Endodermal cell (in vitro differentiated cells): Measurements from ENCODE around the gene CHCHD4. TPM values are rescaled to one million over a fixed set of nuclear protein-coding genes. Genes with fewer than 3 reads are reported as not detected.

Experiments used
- DNase-seq: peaks from one replicate; pipeline ENCODE4 v3.0.0-alpha.2; 2017
- H3K27ac ChIP-seq: 2 replicates; pipeline ENCODE4 v1.5.1; 2013; ENCODE audit warnings: mild to moderate bottlenecking, low read depth, low read length, moderate library complexity
- H3K27me3 ChIP-seq: 2 replicates; pipeline ENCODE4 v1.6.1; 2013; ENCODE audit warnings: mild to moderate bottlenecking, low read length, moderate library complexity; ENCODE audit not compliant: insufficient read depth, control insufficient read depth, poor library complexity, severe bottlenecking
- H3K36me3 ChIP-seq: 2 replicates; pipeline ENCODE4 v1.7.0; 2013; ENCODE audit warnings: mild to moderate bottlenecking, low read length, moderate library complexity; ENCODE audit not compliant: control insufficient read depth, insufficient read depth
- H3K4me1 ChIP-seq: one replicate; pipeline ENCODE4 v1.7.0; 2013; ENCODE audit warnings: low read length; ENCODE audit not compliant: control insufficient read depth, insufficient read depth
- H3K4me3 ChIP-seq: 2 replicates; pipeline ENCODE4 v1.5.1; 2013; ENCODE audit warnings: mild to moderate bottlenecking, low read length, moderate library complexity
- H3K9ac ChIP-seq: 2 replicates; pipeline ENCODE4 v1.6.1; 2013; ENCODE audit warnings: mild to moderate bottlenecking, low read length, moderate library complexity; ENCODE audit not compliant: poor library complexity, severe bottlenecking; ENCODE audit errors: extremely low read depth
- H3K9me3 ChIP-seq: 2 replicates; pipeline ENCODE4 v1.6.1; 2013; ENCODE audit warnings: mild to moderate bottlenecking, low read length, moderate library complexity; ENCODE audit not compliant: control insufficient read depth
- H3K27ac Mint-ChIP-seq: 2 replicates; pipeline ENCODE4 v1.8.0; 2020; ENCODE audit warnings: mixed read lengths
- H3K27me3 Mint-ChIP-seq: 2 replicates; pipeline ENCODE4 v1.8.0; 2021; ENCODE audit warnings: mild to moderate bottlenecking, mixed read lengths; ENCODE audit not compliant: insufficient read depth
- H3K36me3 Mint-ChIP-seq: 2 replicates; pipeline ENCODE4 v1.8.0; 2020; ENCODE audit warnings: low read depth, mixed read lengths
- H3K4me1 Mint-ChIP-seq: 2 replicates; pipeline ENCODE4 v1.8.0; 2020; ENCODE audit warnings: mixed read lengths
- H3K4me3 Mint-ChIP-seq: 2 replicates; pipeline ENCODE4 v1.8.0; 2020; ENCODE audit warnings: mild to moderate bottlenecking, moderate library complexity, mixed read lengths
- H3K9me3 Mint-ChIP-seq: 2 replicates; pipeline ENCODE4 v1.8.0; 2020; ENCODE audit warnings: mild to moderate bottlenecking, mixed read lengths
- CTCF ChIP-seq: fragments of 200-600 bp; sonication (generic); conservative IDR thresholded peaks from 2 replicates; pipeline ENCODE4 v1.5.0; 2021; ENCODE audit warnings: antibody characterized with exemption, mild to moderate bottlenecking
- WGBS, 2 experiments: methylation state at CpG; one replicate each; pipeline versions ENCODE4 v1.1.5 to v1.1.7; 2013; ENCODE audit warnings: missing lambda C conversion rate in 2 of 2, mixed read lengths in 1 of 2; ENCODE audit not compliant: insufficient coverage in 1 of 2, insufficient read length in 1 of 2; 5-methylcytosine and 5-hydroxymethylcytosine counted together
- total RNA-seq, 2 donors: library from RNA; stranded (reverse); fragmentation: NEBNext Ultra II Directional in 1 of 2; extraction: Animal tissue kit (Norgen Biotek cat#: 25700) in 1 of 2; gene quantifications; 2 replicates in 1 of 2; 3 replicates in 1 of 2; pipeline ENCODE4 v1.2.1, GENCODE V29; 2021

The CHCHD4 gene
- total RNA-seq, 2 donors from 2014 or later = 16.2 to 20.5 TPM

GRCh38 chr3:14097616-14098391 is 26.9 kb downstream of the CHCHD4 start:
- DNase-seq = no peak
- peaks cover 5% of the 10 kb centered on the region for H3K36me3 Mint-ChIP-seq
- 91 to 94% methylated on average over 5 of the region's 5 CpGs for WGBS, 2 experiments
- Histone ChIP-seq H3K9ac (no peak overlapping the region), H3K27ac (no peak overlapping the region), H3K27me3 (no peaks in the 10 kb centered on the region), H3K9me3 (peaks cover 21% of the 10 kb centered on the region), H3K4me1 (no peaks in the 10 kb centered on the region), H3K36me3 (no peaks in the 10 kb centered on the region), H3K4me3 (no peak overlapping the region)
- peaks cover 19% of the 10 kb centered on the region for H3K9me3 Mint-ChIP-seq
- H3K27me3 Mint-ChIP-seq = peaks cover 8% of the 10 kb centered on the region
- no peak for TF ChIP-seq CTCF
- peaks cover 2% of the 10 kb centered on the region for H3K4me1 Mint-ChIP-seq
- no peak overlapping the region for H3K27ac Mint-ChIP-seq
- no peak overlapping the region for H3K4me3 Mint-ChIP-seq

DNA sequence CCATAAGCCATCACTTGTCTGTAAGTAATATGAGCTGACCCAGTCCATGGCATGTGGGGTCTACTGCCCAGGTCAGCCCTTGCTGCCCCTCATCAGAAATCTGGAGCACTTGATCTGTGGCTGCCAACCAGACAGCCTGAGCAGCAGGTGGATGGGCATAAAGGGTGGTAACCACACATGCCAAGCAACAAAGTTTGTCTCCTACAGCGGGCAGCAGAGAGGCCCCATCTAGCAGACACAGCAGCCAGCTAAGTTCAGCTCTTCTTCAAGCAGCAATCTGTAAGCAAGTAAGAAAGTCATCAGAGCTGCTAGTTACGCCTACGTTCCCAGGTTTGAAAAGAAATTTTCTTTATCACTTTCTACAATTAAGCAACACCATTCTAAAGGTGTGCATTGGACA is 27.9 kb downstream of the CHCHD4 start:
- WGBS, 2 experiments = 95 to 100% methylated on average over 1 to 3 of the region's 3 CpGs
- no peak overlapping the region for H3K27ac Mint-ChIP-seq

DNA sequence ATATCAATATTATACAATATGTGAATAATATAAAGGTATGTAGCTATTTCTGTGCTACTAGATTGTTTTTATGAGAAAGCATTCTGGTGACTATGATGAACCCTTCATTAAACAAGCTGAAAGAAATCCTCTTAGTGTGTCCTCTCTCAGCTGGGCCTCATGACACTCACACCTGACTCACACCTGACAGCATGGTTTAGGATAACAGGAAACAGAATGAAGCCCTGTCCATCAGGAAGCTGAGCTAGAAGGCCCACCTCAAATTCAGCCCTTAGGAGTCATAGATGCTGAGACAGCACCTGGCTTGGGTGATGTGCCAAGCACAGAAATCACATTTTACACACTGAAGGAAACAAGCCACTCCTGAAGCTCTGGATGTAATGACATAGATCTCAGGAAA is 30.8 kb downstream of the CHCHD4 start:
- peaks cover 11% of the 10 kb centered on the region for H3K4me1 Mint-ChIP-seq
- DNase-seq = no peak
- no peaks in the 10 kb centered on the region for H3K27me3 ChIP-seq
- H3K9me3 ChIP-seq = peaks cover 36% of the 10 kb centered on the region
- H3K36me3 Mint-ChIP-seq = peaks cover 12% of the 10 kb centered on the region
- no peak overlapping the region for H3K4me3 ChIP-seq
- peaks cover 3% of the 10 kb centered on the region for H3K27me3 Mint-ChIP-seq
- H3K27ac Mint-ChIP-seq = no peak overlapping the region
- H3K9ac ChIP-seq = no peak overlapping the region
- no peak overlapping the region for H3K4me3 Mint-ChIP-seq
- H3K36me3 ChIP-seq = no peaks in the 10 kb centered on the region
- no peaks in the 10 kb centered on the region for H3K4me1 ChIP-seq
- no peak overlapping the region for H3K27ac ChIP-seq
- peaks cover 36% of the 10 kb centered on the region for H3K9me3 Mint-ChIP-seq
- TF ChIP-seq CTCF = no peak

More for the DNA sequence above, 27.9 kb downstream of the CHCHD4 start:
- H3K9me3 ChIP-seq = peaks cover 21% of the 10 kb centered on the region
- H3K4me3 Mint-ChIP-seq = no peak overlapping the region
- H3K27ac ChIP-seq = no peak overlapping the region
- H3K4me1 Mint-ChIP-seq = peaks cover 6% of the 10 kb centered on the region
- no peak overlapping the region for H3K9ac ChIP-seq
- peaks cover 21% of the 10 kb centered on the region for H3K9me3 Mint-ChIP-seq
- no peaks in the 10 kb centered on the region for H3K27me3 ChIP-seq
- peaks cover 5% of the 10 kb centered on the region for H3K36me3 Mint-ChIP-seq
- no peaks in the 10 kb centered on the region for H3K4me1 ChIP-seq
- no peaks in the 10 kb centered on the region for H3K36me3 ChIP-seq
- TF ChIP-seq CTCF = no peak
- DNase-seq = no peak
- H3K27me3 Mint-ChIP-seq = peaks cover 7% of the 10 kb centered on the region
- no peak overlapping the region for H3K4me3 ChIP-seq
